Measurements from ENCODE around the gene GARNL3. TPM values are rescaled to one million over a fixed set of nuclear protein-coding genes. Genes with fewer than 3 reads are reported as not detected.

GARNL3 gene
- total and polyA plus RNA-seq, 2 of the 13 experiments (the other 11 are each of a cell fraction or from before 2014, with no cell fraction given), result 3.9 to 11.0 TPM

- TF ChIP-seq, protein P1, sequence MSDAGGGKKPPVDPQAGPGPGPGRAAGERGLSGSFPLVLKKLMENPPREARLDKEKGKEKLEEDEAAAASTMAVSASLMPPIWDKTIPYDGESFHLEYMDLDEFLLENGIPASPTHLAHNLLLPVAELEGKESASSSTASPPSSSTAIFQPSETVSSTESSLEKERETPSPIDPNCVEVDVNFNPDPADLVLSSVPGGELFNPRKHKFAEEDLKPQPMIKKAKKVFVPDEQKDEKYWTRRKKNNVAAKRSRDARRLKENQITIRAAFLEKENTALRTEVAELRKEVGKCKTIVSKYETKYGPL (CRISPR knock-in tag; IDR thresholded peaks at IDR 0.05), result no peak
- TF ChIP-seq ZNF776 (CRISPR knock-in tag; IDR thresholded peaks at IDR 0.05) (no peak), FOXK1 (CRISPR knock-in tag; IDR thresholded peaks at IDR 0.05; ENCODE audit: borderline replicate concordance, low read depth) (no peak; the same call in 1 of the 2 replicates), POGZ (CRISPR knock-in tag; IDR thresholded peaks at IDR 0.05) (no peak), SAFB2 (CRISPR knock-in tag; IDR thresholded peaks at IDR 0.05; ENCODE audit: borderline replicate concordance, low read depth) (no peak), RARG (CRISPR knock-in tag; IDR thresholded peaks at IDR 0.05; ENCODE audit: low read depth) (no peak), FOXP4 (CRISPR knock-in tag; IDR thresholded peaks at IDR 0.05) (no peak), ARNT (IDR thresholded peaks at IDR 0.05) (no peak), ZNF350 (CRISPR knock-in tag; IDR thresholded peaks at IDR 0.05; ENCODE audit: borderline replicate concordance, low read depth) (no peak), RBM22 (optimal IDR thresholded peaks at IDR 0.05; ENCODE audit: low read length) (no peak), PAX8 (CRISPR knock-in tag; IDR thresholded peaks at IDR 0.05; ENCODE audit: borderline replicate concordance) (0 out of 2 replicates have a peak, but pooled peaks have one; percentile 37), SRF (IDR thresholded peaks at IDR 0.05; ENCODE audit: low read depth, low read length) (no peak), CBX2 (IDR thresholded peaks at IDR 0.05; ENCODE audit: low read depth, low read length) (no peak), CBX2 (CRISPR knock-in tag; IDR thresholded peaks at IDR 0.05; ENCODE audit: low read depth) (no peak), GPN1 (CRISPR knock-in tag; IDR thresholded peaks at IDR 0.05; ENCODE audit: borderline replicate concordance) (no peak), SUZ12 (IDR thresholded peaks at IDR 0.05; ENCODE audit: low read depth, low read length) (no peak), TCF7 (IDR thresholded peaks at IDR 0.05; ENCODE audit: low read depth) (no peak), ZSCAN29 (CRISPR knock-in tag; conservative IDR thresholded peaks at IDR 0.05) (no peak), YEATS2 (CRISPR knock-in tag; IDR thresholded peaks at IDR 0.05; ENCODE audit: borderline replicate concordance) (peak; percentile 44; the same call in 1 of the 2 replicates), SRSF1 (optimal IDR thresholded peaks at IDR 0.05; ENCODE audit: low read depth, low read length) (no peak), ARID4A (CRISPR knock-in tag; IDR thresholded peaks at IDR 0.05; ENCODE audit: borderline replicate concordance) (0 out of 2 replicates have a peak, but pooled peaks have one; percentile 24), RELA (CRISPR knock-in tag; IDR thresholded peaks at IDR 0.05) (no peak), KAT7 (CRISPR knock-in tag; IDR thresholded peaks at IDR 0.05; ENCODE audit: borderline replicate concordance) (no peak), GFI1 (CRISPR knock-in tag; IDR thresholded peaks at IDR 0.05; ENCODE audit: borderline replicate concordance) (no peak), ETV6 (CRISPR knock-in tag; conservative IDR thresholded peaks at IDR 0.05) (no peak)
These were observed 133.2 kb downstream of the GARNL3 start (continued) for GRCh38 chr9:127397646-127398274.
